HepG2 (cell line): ENCODE measurements around the gene CHRD. TPM values are rescaled to one million over a fixed set of nuclear protein-coding genes. Genes with fewer than 3 reads are reported as not detected.

Experiments
- GABPA ChIP-seq, 2 experiments: IDR thresholded peaks; 2 replicates each; pipeline ENCODE4 v1.6.1; 2011 to 2016; ENCODE audit warnings: low read depth in 2 of 2, low read length in 1 of 2, missing biosample characterization in 1 of 2, missing genetic modification characterization in 1 of 2
- HDAC1 ChIP-seq: sonication (generic); formaldehyde crosslinking; IDR thresholded peaks from 2 replicates; pipeline ENCODE4 v1.5.1; 2020; ENCODE audit warnings: mild to moderate bottlenecking, missing genetic modification reagents
- LBX2 ChIP-seq: sonication (generic); formaldehyde crosslinking; IDR thresholded peaks from 2 replicates; pipeline ENCODE4 v1.5.0; 2020; ENCODE audit warnings: missing genetic modification reagents, mild to moderate bottlenecking, borderline replicate concordance
- MAZ ChIP-seq, 2 experiments: sonication (generic) in 1 of 2; formaldehyde crosslinking in 1 of 2; IDR thresholded peaks; 2 replicates each; pipeline versions ENCODE4 v1.5.0 to v1.6.1; 2012 to 2020; ENCODE audit warnings: low read depth in 2 of 2, mild to moderate bottlenecking in 2 of 2, borderline replicate concordance in 1 of 2, improper control_type of control experiment in 1 of 2, low read length in 1 of 2, missing genetic modification reagents in 1 of 2, moderate library complexity in 1 of 2
- MNT ChIP-seq: fragments of 450-650 bp; IDR thresholded peaks from 2 replicates; pipeline ENCODE4 v1.6.1; 2016
- NR2F1 ChIP-seq, 2 experiments: fragments of 450-650 bp in 1 of 2; formaldehyde crosslinking in 1 of 2; IDR thresholded peaks; 2 replicates each; pipeline versions ENCODE4 v1.5.0 to v1.6.1; 2016 to 2020; ENCODE audit warnings: mild to moderate bottlenecking in 1 of 2, missing compliant biosample characterization in 1 of 2, missing genetic modification reagents in 1 of 2, moderate library complexity in 1 of 2
- RERE ChIP-seq: IDR thresholded peaks from 2 replicates; pipeline ENCODE4 v1.6.1; 2016; ENCODE audit warnings: low read depth, missing genetic modification reagents, missing compliant biosample characterization
- RORA ChIP-seq: sonication (generic); formaldehyde crosslinking; IDR thresholded peaks from 2 replicates; pipeline ENCODE4 v1.5.0; 2020; ENCODE audit warnings: mild to moderate bottlenecking, missing genetic modification reagents, moderate library complexity
- SSRP1 ChIP-seq: IDR thresholded peaks from 2 replicates; pipeline ENCODE4 v1.6.1; 2016; ENCODE audit warnings: control low read depth
- ZBTB26 ChIP-seq: IDR thresholded peaks from 2 replicates; pipeline ENCODE4 v1.6.1; 2016; ENCODE audit warnings: missing compliant biosample characterization, missing genetic modification reagents, borderline replicate concordance
- ZFP37 ChIP-seq: sonication (generic); formaldehyde crosslinking; IDR thresholded peaks from 2 replicates; pipeline ENCODE4 v1.4.0; 2020; ENCODE audit warnings: missing genetic modification reagents, borderline replicate concordance
- ZNF292 ChIP-seq: sonication (generic); formaldehyde crosslinking; IDR thresholded peaks from 2 replicates; pipeline ENCODE4 v1.8.1; 2022; ENCODE audit warnings: mild to moderate bottlenecking, low read depth, missing genetic modification reagents, borderline replicate concordance
- ZNF883 ChIP-seq: sonication (generic); formaldehyde crosslinking; IDR thresholded peaks from 2 replicates; pipeline ENCODE4 v1.5.1; 2020; ENCODE audit warnings: mild to moderate bottlenecking, missing genetic modification reagents; ENCODE audit errors: not compliant biosample characterization
- polyA plus RNA-seq, 8 experiments: library from polyadenylated mRNA; depleted of rRNA in 3 of 8; stranded (reverse) in 7 of 8; unstranded in 1 of 8; fragments of >200 nt; fragmentation: Illumina TruSeq in 4 of 8; extraction: Trizol in 4 of 8; gene quantifications; 2 replicates each; pipeline versions ENCODE4 v1.2.1 to v1.2.3, GENCODE V29; 2011 to 2016; ENCODE audit warnings: low read depth in 4 of 8, missing spikeins in 1 of 8, mixed read lengths in 1 of 8; ENCODE audit not compliant: insufficient read depth in 1 of 8
- total RNA-seq, 5 experiments: library from RNA; depleted of rRNA; stranded (reverse); fragments of >200 nt; fragmentation: Illumina TruSeq; extraction: Trizol; gene quantifications; 2 replicates each; pipeline ENCODE4 v1.2.3, GENCODE V29; 2016; ENCODE audit warnings: low read depth in 1 of 5

Gene CHRD
- total and polyA plus RNA-seq, 2 of the 13 experiments (the other 11 are each of a cell fraction or from before 2014, with no cell fraction given) = 22.2 to 35.2 TPM

GRCh38 chr3:184378651-184379357 is 1.1 kb upstream of the CHRD start (continued):
- TF ChIP-seq ZNF292 (CRISPR knock-in tag) (0 out of 2 replicates have a peak, but pooled peaks have one; percentile 0), GABPA (IDR thresholded peaks at IDR 0.05; ENCODE audit: low read depth, low read length) (no peak), GABPA (CRISPR knock-in tag; IDR thresholded peaks at IDR 0.05; ENCODE audit: low read depth) (0 out of 2 replicates have a peak, but pooled peaks have one; percentile 40), MNT (peak; percentile 22; the same call in 1 of the 2 replicates), LBX2 (CRISPR knock-in tag) (no peak), NR2F1 (CRISPR knock-in tag; IDR thresholded peaks at IDR 0.05) (no peak), HDAC1 (CRISPR knock-in tag) (peak; percentile 6; the same call in 1 of the 2 replicates), RERE (CRISPR knock-in tag) (no peak), ZNF883 (CRISPR knock-in tag) (peak; percentile 25), ZFP37 (CRISPR knock-in tag) (0 out of 2 replicates have a peak, but pooled peaks have one; percentile 19), RORA (CRISPR knock-in tag) (no peak), ZBTB26 (no peak), SSRP1 (CRISPR knock-in tag) (peak; percentile 42; the same call in 1 of the 2 replicates), MAZ (IDR thresholded peaks at IDR 0.05; ENCODE audit: borderline replicate concordance, low read depth, low read length) (no peak), MAZ (CRISPR knock-in tag; IDR thresholded peaks at IDR 0.05; ENCODE audit: low read depth) (peak; percentile 13)
